Thyroid gland (tissue), 4 donors: ENCODE results near the gene GFRA3. TPM values are rescaled to one million over a fixed set of nuclear protein-coding genes. Genes with fewer than 3 reads are reported as not detected.
"Not testable (repeated sequence)": the region's sequence is repeated elsewhere in the genome, so short reads cannot be mapped to it uniquely, and the experiment has no call there.

Source experiments
- DNase-seq, 2 donors: peaks; one replicate each; pipeline ENCODE4 v3.0.0-alpha.2; 2019
- H3K27ac ChIP-seq, 3 donors: fragments of 200-600 bp; sonication (generic); 1 replicate in 2 of 3; 2 replicates in 1 of 3; pipeline ENCODE4 v1.5.1; 2016 to 2019; ENCODE audit warnings: mild to moderate bottlenecking in 1 of 3, moderate library complexity in 1 of 3
- H3K27me3 ChIP-seq: fragments of 200-600 bp; sonication (generic); one replicate; pipeline ENCODE4 v1.5.1; 2019
- H3K36me3 ChIP-seq, 2 donors: fragments of 200-600 bp; sonication (generic); one replicate each; pipeline ENCODE4 v1.5.1; 2016 to 2019
- H3K4me1 ChIP-seq, 2 donors: fragments of 200-600 bp; sonication (generic); one replicate each; pipeline ENCODE4 v1.5.1; 2017 to 2019
- H3K4me3 ChIP-seq, 3 donors: fragments of 200-600 bp; sonication (generic); replicated peaks in 1 of 3; 1 replicate in 2 of 3; 2 replicates in 1 of 3; pipeline ENCODE4 v1.5.1; 2016; ENCODE audit warnings: mild to moderate bottlenecking in 1 of 3
- H3K9me3 ChIP-seq: fragments of 200-600 bp; sonication (generic); one replicate; pipeline ENCODE4 v1.5.1; 2017
- CTCF ChIP-seq, 6 experiments: fragments of 200-600 bp in 3 of 6; fragments of 450-650 bp in 3 of 6; sonication (generic) in 3 of 6; IDR thresholded peaks; one replicate each; pipeline ENCODE4 v1.5.1; 2016 to 2019; ENCODE audit warnings: antibody characterized with exemption in 6 of 6, mild to moderate bottlenecking in 2 of 6, inconsistent platforms in 1 of 6, moderate library complexity in 1 of 6
- POLR2A ChIP-seq, 2 donors: fragments of 450-650 bp; IDR thresholded peaks; one replicate each; pipeline ENCODE4 v1.6.1; 2017; ENCODE audit warnings: antibody characterized with exemption in 2 of 2, mild to moderate bottlenecking in 2 of 2, moderate library complexity in 1 of 2
- WGBS, 2 donors: methylation state at CpG; one replicate each; pipeline ENCODE4 v1.1.5; 2017; 5-methylcytosine and 5-hydroxymethylcytosine counted together
- intact Hi-C: fragments of 100-400 bp; cut with DNase I; formaldehyde crosslinking; loops from one replicate; pipeline ENCODE4 v1.15.1; 2023
- total RNA-seq, 4 donors: library from RNA; depleted of rRNA; stranded (reverse); fragments of >200 nt; gene quantifications; one replicate each; pipeline ENCODE4 v1.2.3, GENCODE V29; 2016

Gene GFRA3
- total RNA-seq: not detected

GRCh38 chr5:138274189-138274853 lies at the start of gene GFRA3:
Gene GFRA3 (minus strand): TSS chr5:138274621. CDS start chr5:138274424, 197 bp downstream.
- TF ChIP-seq CTCF (IDR thresholded peaks at IDR 0.05) (no peak), POLR2A (IDR thresholded peaks at IDR 0.05) (no peak)
- 3 to 9% methylated on average over 7 to 24 of the region's 62 CpGs for WGBS, 2 donors
- intact Hi-C loops: no loop called here
- Histone ChIP-seq H3K4me1 (peaks cover 5 to 7% of the 10 kb centered on the region in 2 donors), H3K27ac (no peak within 1 kb of the TSS), H3K27me3 (no peaks in the 10 kb centered on the region), H3K36me3 (no peaks in the 10 kb centered on the region), H3K9me3 (no peaks in the 10 kb centered on the region), H3K4me3 (peak within 1 kb of the TSS in 1 of 3 donors; percentile 26)
- DNase-seq: peak in 1 of 2 donors; percentile 18

- H3K27me3 ChIP-seq, H3K27ac ChIP-seq, H3K36me3 ChIP-seq, H3K4me1 ChIP-seq, H3K4me3 ChIP-seq, H3K9me3 ChIP-seq, intact Hi-C loops, DNase-seq: not testable (repeated sequence)
- WGBS, 2 donors: 90 to 93% methylated on average over 4 of the region's 4 CpGs
These were observed 43.8 kb upstream of the GFRA3 start for GRCh38 chr5:138318211-138318610.

- no peaks in the 10 kb centered on the region for H3K27me3 ChIP-seq
- no peaks in the 10 kb centered on the region for H3K4me1 ChIP-seq
- H3K27ac ChIP-seq: no peak overlapping the region
- no peak for TF ChIP-seq POLR2A (IDR thresholded peaks at IDR 0.05)
- no peak for TF ChIP-seq CTCF (IDR thresholded peaks at IDR 0.05)
- H3K36me3 ChIP-seq: no peaks in the 10 kb centered on the region
- no peak overlapping the region for H3K4me3 ChIP-seq
- no peaks in the 10 kb centered on the region for H3K9me3 ChIP-seq
- 93 to 100% methylated on average over 1 to 3 of the region's 3 CpGs for WGBS, 2 donors
- intact Hi-C loops: no loop called here
- no peak for DNase-seq
These were observed 41.9 kb upstream of the GFRA3 start for GRCh38 chr5:138316355-138316754.

GRCh38 chr5:138315751-138316278 lies 41.4 kb upstream of the GFRA3 start:
- no peak overlapping the region for H3K27ac ChIP-seq
- no peak for TF ChIP-seq POLR2A (IDR thresholded peaks at IDR 0.05)
- no peak for TF ChIP-seq CTCF (IDR thresholded peaks at IDR 0.05)
- DNase-seq: no peak
- intact Hi-C loops: no loop called here
- WGBS, 2 donors: 83 to 97% methylated on average over 1 to 3 of the region's 7 CpGs
- no peaks in the 10 kb centered on the region for H3K36me3 ChIP-seq
- H3K4me3 ChIP-seq: no peak overlapping the region
- H3K4me1 ChIP-seq: no peaks in the 10 kb centered on the region
- H3K9me3 ChIP-seq: no peaks in the 10 kb centered on the region
- H3K27me3 ChIP-seq: no peaks in the 10 kb centered on the region

- Histone ChIP-seq H3K27me3 (no peaks in the 10 kb centered on the region), H3K27ac (no peak overlapping the region), H3K4me1 (no peaks in the 10 kb centered on the region), H3K9me3 (no peaks in the 10 kb centered on the region), H3K36me3 (no peaks in the 10 kb centered on the region), H3K4me3 (no peak overlapping the region)
- TF ChIP-seq CTCF (IDR thresholded peaks at IDR 0.05) (no peak), POLR2A (IDR thresholded peaks at IDR 0.05) (no peak)
- intact Hi-C loops: no loop called here
- peak; percentile 64 to 74 for DNase-seq
- 29 to 32% methylated on average over 1 of the region's 1 CpG for WGBS, 2 donors
These were observed 31.4 kb upstream of the GFRA3 start for GRCh38 chr5:138305797-138306196.
